ENCODE data around the gene UQCRC2.
"Not testable (repeated sequence)": the region's sequence is repeated elsewhere in the genome, so short reads cannot be mapped to it uniquely, and the experiment has no call there.

The UQCRC2 gene

DNA sequence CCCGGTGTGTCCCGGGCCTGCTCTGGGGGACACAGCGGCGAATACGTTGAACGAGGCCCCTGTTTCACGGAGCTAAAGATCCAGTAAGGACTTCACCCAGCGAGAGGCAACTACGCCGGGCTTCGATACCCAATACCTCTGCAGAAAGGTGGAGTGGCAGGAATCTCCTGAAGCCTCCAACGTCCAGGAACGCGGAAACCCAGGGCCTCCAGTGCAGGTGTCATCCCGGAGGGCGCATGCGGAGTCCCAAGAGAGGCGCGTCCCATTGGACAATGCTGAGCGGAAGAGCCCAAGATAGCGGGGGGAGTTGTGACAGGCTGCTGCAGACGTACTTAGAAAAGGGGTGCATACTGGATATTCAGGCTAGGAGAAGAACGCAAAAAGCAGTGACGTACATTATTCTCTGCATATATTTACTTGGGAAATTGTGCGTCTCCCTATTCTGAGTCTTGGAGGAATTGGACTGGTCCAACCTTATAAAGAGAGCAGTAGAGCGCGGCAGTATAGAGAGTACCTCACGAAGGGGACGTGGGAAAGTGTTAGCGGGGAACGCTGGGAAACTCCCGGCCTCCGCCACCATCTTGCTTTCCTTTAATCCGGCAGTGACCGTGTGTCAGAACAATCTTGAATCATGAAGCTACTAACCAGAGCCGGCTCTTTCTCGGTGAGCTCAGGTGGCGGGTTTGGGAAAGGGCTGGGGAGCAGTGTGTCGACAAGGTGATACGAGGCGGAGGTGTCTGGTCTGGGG is at the start of gene UQCRC2:
Gene UQCRC2, plus strand, starts transcription at position 569 of the 748 bp plus-strand sequence. Its CDS starts 63 bp downstream, at position 632.
- peak; percentile 80 for DNase-seq

DNA sequence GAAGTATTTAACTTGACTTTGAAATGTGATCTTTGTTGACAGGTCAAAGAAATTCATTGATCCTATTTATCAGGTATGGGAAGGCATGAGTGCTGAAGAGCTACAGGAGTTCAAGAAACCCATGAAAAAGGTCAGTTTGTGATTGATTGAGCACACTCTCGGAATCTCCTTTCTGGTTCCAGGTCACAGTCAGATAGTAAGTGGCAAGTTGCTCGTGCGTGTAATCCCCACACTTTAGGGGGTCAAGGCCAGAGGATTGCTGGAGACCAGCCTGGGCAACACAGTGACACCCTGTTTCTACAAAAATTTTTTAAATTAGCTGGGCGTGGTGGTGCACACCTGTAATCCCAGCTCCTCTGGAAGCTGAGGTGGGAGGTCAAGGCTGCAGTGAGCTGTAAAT is 20.5 kb upstream of the UQCRC2 start:
- not testable (repeated sequence) for DNase-seq

DNA sequence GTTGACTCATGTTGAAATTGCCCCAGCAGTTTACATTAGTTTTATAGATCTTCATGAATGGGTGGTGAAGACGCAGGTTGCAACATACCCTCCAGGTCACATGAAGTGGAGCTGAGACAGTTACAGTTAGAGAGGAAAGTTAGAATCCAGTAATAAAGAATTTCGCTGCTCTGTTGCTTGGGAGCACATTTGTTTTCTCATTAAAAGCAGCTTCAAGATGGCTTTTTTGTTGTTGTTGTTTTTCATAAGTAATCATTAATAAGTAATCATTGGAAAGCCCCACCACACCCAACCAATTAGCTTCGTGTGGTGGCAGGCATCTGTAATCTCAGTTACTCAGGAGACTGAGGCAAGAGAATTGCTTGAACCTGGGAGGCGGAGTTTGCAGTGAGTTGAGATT is 19.8 kb upstream of the UQCRC2 start:
- not testable (repeated sequence) for DNase-seq

- DNase-seq = not testable (repeated sequence)
These were observed 19.4 kb upstream of the UQCRC2 start for GRCh38 chr16:21933790-21934189.

DNA sequence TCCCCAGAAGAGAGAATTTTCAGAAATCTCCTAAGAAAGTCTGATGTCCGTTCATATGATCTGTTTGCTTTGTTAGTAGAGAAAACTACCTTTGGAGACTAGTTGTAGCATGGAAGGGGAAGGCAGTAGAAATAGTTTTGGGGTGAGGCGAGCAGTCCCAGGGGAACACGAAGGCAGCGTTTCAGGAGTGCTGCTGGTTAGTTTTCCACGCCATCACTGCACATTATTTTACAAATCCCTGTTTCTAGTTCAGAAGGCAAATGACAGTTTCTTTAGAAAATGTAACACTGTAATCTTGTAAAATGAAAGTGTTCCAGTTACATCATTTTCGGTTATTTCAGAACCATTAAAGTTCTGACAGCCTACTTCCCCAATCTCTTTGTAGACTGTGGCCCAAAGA is 16.9 kb upstream of the UQCRC2 start:
- not testable (repeated sequence) for DNase-seq

DNA sequence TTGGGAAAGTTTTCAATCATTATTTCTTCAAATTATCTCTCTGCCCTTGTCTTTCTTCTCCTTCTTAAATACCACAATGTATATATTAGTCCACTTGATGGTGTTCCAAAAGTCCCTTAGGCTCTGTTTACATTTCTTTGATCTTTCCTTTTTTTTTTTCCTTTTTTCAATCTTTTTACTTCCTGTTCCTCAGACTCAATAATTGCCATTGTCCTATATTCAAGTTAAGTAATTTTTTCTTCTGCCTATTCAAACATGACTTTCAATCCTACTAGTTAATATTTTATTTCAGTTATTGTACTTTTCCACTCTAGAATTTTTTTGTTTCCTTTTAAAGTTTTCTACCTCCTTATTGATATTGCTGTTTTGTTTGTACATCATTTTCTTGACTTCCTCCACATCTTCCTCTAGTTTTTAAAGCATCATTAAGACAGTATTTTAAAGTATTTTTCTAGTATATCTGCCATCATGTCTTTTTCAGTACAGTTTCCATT is 15.8 kb upstream of the UQCRC2 start:
- no peak for DNase-seq

- no peak for DNase-seq
These were observed 12.6 kb upstream of the UQCRC2 start for GRCh38 chr16:21940570-21940969.

DNA sequence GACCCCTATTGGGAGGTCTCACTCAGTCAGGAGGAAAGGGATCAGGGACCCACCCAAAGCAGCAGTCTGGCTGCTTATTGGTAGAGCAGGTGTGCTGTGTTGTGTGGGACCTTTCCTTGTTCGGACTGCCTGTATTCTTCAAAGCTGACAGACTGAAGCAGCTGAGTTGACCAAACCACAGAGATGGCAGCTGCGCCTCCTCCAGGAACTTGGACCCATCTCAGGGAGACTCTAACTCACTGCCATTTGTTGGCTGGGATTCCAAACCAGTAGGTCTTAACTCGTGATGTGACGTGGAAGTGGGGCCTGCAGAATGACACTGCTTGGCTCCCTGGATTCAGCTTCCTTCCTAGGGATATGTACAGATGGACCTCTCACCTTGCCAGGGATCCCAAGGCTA is 9.6 kb upstream of the UQCRC2 start:
- no peak for DNase-seq

DNA sequence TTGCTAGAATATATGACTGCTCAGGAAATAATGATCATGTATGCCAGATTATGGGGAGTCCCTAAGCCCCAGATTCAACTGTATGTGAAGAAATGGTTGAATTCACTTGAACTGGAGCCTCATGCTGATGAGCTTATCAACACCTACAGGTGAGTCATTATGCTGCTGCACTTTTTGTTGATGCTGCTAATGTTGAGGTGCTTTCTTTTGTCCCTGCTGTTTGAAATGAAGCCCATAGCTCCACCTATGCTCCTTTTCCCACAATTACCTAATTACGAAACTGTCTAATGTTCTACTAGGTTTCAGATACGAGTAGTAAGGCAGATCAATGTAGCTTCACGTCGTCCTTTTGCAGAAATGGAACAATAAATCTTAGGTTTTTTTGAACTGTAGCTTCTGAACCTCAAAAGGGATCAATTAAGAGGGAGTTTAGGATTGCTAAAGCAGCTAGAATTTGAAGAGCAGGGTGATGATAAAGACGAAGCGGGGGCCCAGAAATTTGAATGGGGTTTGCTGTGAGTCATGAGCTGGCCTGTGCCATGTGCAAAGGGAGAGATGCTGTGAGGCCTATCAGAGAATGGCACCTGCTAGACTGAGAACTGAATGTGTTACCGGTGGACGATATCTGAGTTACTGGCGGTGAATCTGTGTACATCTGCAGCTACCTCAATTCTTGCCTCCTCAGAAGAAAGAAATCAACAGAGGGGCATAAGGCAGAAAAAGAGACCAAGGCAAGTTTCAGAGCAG is 6.1 kb upstream of the UQCRC2 start:
- DNase-seq = no peak

DNA sequence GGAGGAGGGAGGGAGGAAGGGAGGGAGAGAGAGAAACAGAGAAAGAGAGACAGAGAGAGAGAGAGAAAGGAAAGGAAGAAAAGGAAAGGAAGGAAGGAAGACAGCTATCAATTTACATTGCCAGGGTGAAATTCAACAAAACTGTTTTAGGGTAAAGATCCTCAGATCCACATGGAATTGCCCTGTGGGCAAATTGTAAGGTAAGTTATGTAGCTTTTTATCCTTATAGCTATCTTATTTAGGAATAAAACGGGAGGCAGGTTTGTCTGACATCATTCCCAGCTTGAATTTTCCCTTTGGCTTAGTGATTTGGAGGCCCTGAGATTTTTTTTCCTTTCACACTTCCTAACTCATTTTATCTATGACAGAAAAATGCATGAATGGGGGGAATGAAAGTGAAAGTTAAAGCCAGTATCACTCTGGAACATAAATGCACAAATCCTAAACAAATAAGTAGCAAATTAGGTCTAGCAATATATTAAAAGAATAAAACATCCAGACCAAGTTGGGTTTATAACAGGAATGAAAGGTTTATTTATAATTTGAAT is 3.4 kb upstream of the UQCRC2 start:
- no peak for DNase-seq

GRCh38 chr16:21950782-21951521 is 2.2 kb upstream of the UQCRC2 start:
- DNase-seq = no peak

DNA sequence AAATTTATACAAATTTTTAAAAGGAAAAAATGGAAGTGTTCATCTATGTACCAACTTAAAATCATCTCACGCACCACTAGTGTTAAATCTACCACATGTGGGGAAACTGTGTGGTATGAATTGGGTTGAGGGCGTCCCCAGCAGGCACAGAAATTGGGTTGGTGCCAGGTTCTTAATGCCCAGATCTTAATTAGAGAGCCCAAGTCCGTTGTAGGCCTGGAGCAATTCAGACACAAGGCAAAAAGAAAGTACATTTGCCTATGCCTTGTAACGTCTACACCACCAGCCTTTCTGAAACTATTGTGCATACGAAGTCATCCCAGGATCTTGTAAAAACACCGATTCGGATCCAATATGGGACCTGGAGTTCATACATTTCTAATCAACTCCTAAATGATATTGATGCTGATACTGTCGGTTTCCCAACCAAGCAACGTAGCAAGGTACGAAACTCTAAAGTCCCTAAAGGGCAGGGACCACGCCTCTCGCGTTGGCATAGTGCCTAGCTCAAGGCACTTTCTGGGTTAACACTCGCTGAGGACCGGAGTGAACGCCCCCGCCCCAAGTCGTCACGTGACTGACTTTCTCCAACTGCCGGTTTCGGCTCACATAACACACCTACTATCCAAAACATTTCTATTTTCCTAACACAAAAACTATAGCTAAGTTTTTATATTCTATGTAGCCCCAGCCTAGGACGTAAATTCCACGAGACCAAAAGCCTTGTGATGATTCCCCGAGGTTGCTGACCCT is 945 bp upstream of the UQCRC2 start:
- peak; percentile 68 for DNase-seq

DNA sequence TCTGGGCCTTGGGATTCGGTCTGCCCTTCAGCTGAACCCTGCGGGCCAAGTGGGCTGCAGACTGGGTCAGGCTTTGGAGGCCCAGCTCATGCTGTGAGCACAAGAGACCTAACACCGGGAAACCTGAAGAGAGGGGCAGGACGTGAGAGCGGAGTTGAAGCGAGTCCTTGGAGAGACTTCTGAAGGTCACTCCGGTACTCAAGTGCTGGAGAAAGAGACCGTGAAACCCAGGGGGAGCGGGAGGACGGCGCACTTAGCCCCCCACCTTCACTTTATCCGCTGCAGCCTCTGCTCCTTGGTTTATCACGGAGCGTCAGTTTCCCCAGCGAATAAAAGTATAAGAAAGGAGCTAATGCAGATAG is 361 bp downstream of the UQCRC2 start:
- no peak for DNase-seq

DNA sequence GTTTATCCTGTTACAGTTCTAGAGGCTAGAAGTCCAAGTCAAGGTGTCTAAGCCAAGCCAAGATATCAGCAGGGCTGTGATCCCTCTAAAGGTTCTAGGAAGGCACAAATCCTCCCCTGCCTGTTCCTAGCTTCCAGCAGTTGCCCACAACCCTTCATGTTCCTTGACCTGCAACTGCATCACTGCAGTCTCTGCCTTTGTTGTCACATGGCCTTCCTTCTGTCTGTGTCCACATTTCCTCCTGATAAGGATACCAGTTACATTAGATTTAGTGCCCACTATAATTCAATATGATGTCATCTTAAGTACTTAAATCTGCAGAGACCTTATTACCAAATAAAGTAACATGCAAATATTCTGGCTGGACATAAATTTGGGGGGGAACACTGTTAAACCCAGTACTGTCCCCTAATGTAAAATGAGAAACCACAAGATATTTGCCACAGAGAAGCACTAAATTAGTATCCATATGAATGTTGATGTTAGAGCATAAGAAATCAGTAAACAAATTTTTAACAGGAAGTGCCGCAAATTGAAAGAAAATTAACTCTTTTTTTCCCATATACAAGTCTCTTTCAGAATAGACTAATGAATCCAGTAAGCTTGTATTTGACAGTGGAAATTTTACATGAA is 4.7 kb downstream of the UQCRC2 start:
- no peak for DNase-seq

GRCh38 chr16:21959050-21959449 is 5.9 kb downstream of the UQCRC2 start:
- DNase-seq = no peak

DNA sequence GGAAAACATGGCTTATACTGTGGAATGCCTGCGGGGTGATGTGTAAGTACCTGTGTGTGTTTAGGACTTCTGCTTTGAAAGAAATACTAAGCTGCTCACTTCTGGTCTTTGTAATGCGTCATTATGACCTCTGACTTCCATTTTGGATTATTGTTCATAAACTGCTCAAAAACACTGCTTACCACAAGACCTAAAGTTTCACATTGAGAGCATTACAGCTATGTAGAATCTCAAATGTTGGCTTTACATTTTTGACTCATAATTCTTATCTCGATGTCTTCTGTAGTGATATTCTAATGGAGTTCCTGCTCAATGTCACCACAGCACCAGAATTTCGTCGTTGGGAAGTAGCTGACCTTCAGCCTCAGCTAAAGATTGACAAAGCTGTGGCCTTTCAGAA is 9.3 kb downstream of the UQCRC2 start:
- DNase-seq = no peak

- DNase-seq = no peak
These were observed 10.7 kb downstream of the UQCRC2 start for GRCh38 chr16:21963887-21964286.

DNA sequence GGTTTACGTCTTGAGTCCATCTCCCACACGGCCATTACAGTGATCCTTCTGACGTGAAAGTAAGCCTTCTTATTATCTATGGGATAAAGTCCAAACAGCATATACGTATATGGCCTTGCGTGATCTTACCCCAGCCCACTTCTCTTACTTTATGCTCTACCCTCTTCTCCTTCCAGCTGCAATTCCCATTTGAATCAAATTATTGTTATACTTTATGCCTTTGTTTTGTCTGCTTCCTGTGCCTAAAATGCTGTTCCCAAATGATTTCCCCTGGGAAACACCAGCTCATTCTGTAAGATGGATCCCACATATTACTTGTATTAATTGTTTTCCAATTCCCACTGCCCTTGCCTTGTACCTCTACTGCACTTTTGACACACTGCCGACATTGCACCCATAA is 11.2 kb downstream of the UQCRC2 start:
- DNase-seq = no peak

DNA sequence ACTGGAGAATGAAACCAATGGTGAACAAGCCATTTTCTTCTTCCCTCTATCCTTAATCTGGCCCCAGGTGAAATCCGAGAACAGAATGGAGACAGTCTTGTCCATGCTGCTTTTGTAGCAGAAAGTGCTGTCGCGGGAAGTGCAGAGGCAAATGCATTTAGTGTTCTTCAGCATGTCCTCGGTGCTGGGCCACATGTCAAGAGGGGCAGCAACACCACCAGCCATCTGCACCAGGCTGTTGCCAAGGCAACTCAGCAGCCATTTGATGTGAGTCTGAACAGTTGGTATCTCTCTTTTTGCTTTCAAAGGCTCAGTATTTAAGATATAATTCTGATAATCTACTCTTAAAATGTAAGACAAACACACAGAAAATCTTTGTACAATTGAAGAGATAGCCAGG is 18.7 kb downstream of the UQCRC2 start:
- DNase-seq = no peak

DNA sequence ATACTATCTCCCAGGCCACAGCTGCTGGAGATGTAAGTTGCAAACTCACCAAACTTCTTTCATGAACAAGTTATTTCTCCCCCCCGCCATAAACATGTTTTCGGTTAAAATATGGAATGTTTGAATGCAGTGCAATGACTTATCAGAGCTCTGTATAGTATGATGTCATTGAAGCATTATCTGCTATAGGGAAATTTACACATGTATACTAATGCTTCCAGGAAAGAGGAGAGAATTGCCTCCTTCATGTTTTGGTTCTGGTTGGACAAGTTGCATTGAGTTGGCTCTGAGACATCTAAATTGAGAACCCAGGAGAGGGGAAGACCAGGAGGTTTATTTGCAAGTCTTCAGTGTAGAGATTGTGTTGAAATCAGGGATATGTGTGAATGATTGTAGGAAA is 20.8 kb downstream of the UQCRC2 start:
- no peak for DNase-seq

DNA sequence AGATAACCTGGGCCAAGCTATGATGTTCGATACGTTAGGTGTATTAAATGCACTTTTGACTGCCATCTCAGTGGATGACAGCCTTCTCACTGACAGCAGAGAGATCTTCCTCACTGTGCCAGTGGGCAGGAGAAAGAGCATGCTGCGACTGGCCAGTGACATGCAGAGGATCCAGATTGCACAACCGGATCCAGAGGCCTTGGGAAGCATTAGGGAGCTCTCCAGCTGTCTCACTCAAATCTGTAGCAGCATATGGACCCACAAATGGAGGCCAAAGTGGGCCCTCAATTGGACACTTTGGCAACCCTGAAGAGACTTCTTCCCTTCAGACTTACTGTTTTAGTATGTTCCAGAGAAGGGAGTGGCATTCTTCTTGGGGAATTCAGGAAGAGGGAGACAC is 26.9 kb downstream of the UQCRC2 start:
- no peak for DNase-seq

DNA sequence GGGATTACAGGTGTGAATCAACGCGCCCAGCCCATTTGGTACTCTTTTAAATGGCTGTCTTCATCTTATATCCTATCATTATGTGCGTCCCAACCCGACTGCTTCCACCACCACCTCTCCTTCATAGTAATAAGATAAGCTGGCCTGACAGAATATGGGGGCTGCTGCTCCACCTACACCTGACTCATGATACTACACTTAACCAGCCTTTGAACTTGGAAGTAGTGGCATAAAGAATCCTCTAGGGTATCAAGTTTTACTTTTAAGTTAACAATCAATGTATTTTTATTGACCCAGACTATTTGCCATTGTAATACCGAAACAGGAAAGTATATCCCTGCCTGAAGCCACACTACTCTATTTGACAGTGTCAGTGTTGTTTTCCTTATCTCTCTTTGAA is 28.9 kb downstream of the UQCRC2 start:
- DNase-seq = no peak
